IgD-negative memory B cell (primary cell): Measurements from ENCODE around the gene UBE2U. TPM values are rescaled to one million over a fixed set of nuclear protein-coding genes. Genes with fewer than 3 reads are reported as not detected.
"Not testable (repeated sequence)": the region's sequence is repeated elsewhere in the genome, so short reads cannot be mapped to it uniquely, and the experiment has no call there.

Source experiments
- H3K27ac Mint-ChIP-seq, 3 donors: one replicate each; pipeline ENCODE4 v1.8.0; 2020 to 2022; ENCODE audit warnings: mild to moderate bottlenecking in 3 of 3, mixed read lengths in 3 of 3, moderate library complexity in 1 of 3
- H3K27me3 Mint-ChIP-seq: one replicate; pipeline ENCODE4 v1.8.0; 2021; ENCODE audit warnings: mixed read lengths
- H3K36me3 Mint-ChIP-seq: one replicate; pipeline ENCODE4 v1.8.0; 2020; ENCODE audit warnings: mild to moderate bottlenecking, mixed read lengths
- H3K4me1 Mint-ChIP-seq, 3 donors: one replicate each; pipeline ENCODE4 v1.8.0; 2020 to 2022; ENCODE audit warnings: mixed read lengths in 3 of 3, mild to moderate bottlenecking in 1 of 3
- H3K4me3 Mint-ChIP-seq, 4 donors: one replicate each; pipeline ENCODE4 v1.8.0; 2020 to 2022; ENCODE audit warnings: mild to moderate bottlenecking in 4 of 4, mixed read lengths in 4 of 4, moderate library complexity in 3 of 4
- H3K9me3 Mint-ChIP-seq, 3 donors: one replicate each; pipeline ENCODE4 v1.8.0; 2020 to 2021; ENCODE audit warnings: mixed read lengths in 3 of 3, mild to moderate bottlenecking in 1 of 3
- polyA plus RNA-seq: library from polyadenylated mRNA; unstranded; fragments of 300-500 nt; fragmentation: Illumina TruSeq; gene quantifications from one replicate; pipeline ENCODE4 v1.2.3, GENCODE V29; 2021

Gene UBE2U
- polyA plus RNA-seq, 1 donor from 2014 or later = not detected

- Mint-ChIP-seq H3K9me3 (peaks cover 0 to 2% (median 1%) of the 10 kb centered on the region in 3 donors), H3K27ac (no peak overlapping the region), H3K4me1 (peaks cover 5 to 16% (median 13%) of the 10 kb centered on the region in 3 donors), H3K4me3 (no peak overlapping the region), H3K36me3 (no peaks in the 10 kb centered on the region), H3K27me3 (peaks cover 13% of the 10 kb centered on the region)
Measured at GRCh38 chr1:64241069-64241468, 37.6 kb downstream of the UBE2U start.

GRCh38 chr1:64242895-64243756 is 39.7 kb downstream of the UBE2U start:
- Mint-ChIP-seq H3K9me3 (peaks cover 0 to 2% (median 1%) of the 10 kb centered on the region in 3 donors), H3K4me1 (peaks cover 5 to 16% (median 13%) of the 10 kb centered on the region in 3 donors), H3K27ac (peak overlapping the region in 1 of 3 donors; percentile 46), H3K36me3 (no peaks in the 10 kb centered on the region), H3K27me3 (peaks cover 21% of the 10 kb centered on the region), H3K4me3 (peak overlapping the region in 3 of 4 donors; percentile 50 to 63 (median 55))

- Mint-ChIP-seq H3K4me1 (peaks cover 5 to 16% (median 13%) of the 10 kb centered on the region in 3 donors), H3K9me3 (peaks cover 0 to 2% (median 1%) of the 10 kb centered on the region in 3 donors), H3K27me3 (peaks cover 21% of the 10 kb centered on the region), H3K4me3 (peak overlapping the region in 1 of 4 donors; percentile 21), H3K27ac (peak overlapping the region in 1 of 3 donors; percentile 46), H3K36me3 (no peaks in the 10 kb centered on the region)
Measured at GRCh38 chr1:64243757-64244080, 40.3 kb downstream of the UBE2U start.

- H3K27me3 Mint-ChIP-seq = peaks cover 21% of the 10 kb centered on the region
- H3K27ac Mint-ChIP-seq = no peak overlapping the region
- peaks cover 5 to 16% (median 13%) of the 10 kb centered on the region in 3 donors for H3K4me1 Mint-ChIP-seq
- no peaks in the 10 kb centered on the region for H3K36me3 Mint-ChIP-seq
- H3K9me3 Mint-ChIP-seq = peaks cover 0 to 2% (median 0%) of the 10 kb centered on the region in 3 donors
- peak overlapping the region in 3 of 4 donors; percentile 38 to 47 (median 43) for H3K4me3 Mint-ChIP-seq
Measured at GRCh38 chr1:64245495-64245894, 42.1 kb downstream of the UBE2U start.

GRCh38 chr1:64246294-64246917 is 43.0 kb downstream of the UBE2U start:
- no peaks in the 10 kb centered on the region for H3K36me3 Mint-ChIP-seq
- no peak overlapping the region for H3K27ac Mint-ChIP-seq

GRCh38 chr1:64248065-64248464 is 44.6 kb downstream of the UBE2U start:
- Mint-ChIP-seq H3K4me3 (no peak overlapping the region), H3K36me3 (no peaks in the 10 kb centered on the region), H3K4me1 (peaks cover 5 to 16% (median 12%) of the 10 kb centered on the region in 3 donors), H3K27ac (no peak overlapping the region), H3K27me3 (peaks cover 21% of the 10 kb centered on the region), H3K9me3 (peaks cover 0 to 2% (median 0%) of the 10 kb centered on the region in 3 donors)

More at GRCh38 chr1:64246294-64246917, 43.0 kb downstream of the UBE2U start:
- H3K9me3 Mint-ChIP-seq = peaks cover 0 to 2% (median 0%) of the 10 kb centered on the region in 3 donors
- H3K4me3 Mint-ChIP-seq = no peak overlapping the region
- H3K27me3 Mint-ChIP-seq = peaks cover 21% of the 10 kb centered on the region
- peaks cover 5 to 16% (median 13%) of the 10 kb centered on the region in 3 donors for H3K4me1 Mint-ChIP-seq

- not testable (repeated sequence) for H3K9me3 Mint-ChIP-seq, H3K4me1 Mint-ChIP-seq, H3K27ac Mint-ChIP-seq, H3K36me3 Mint-ChIP-seq, H3K4me3 Mint-ChIP-seq
- H3K27me3 Mint-ChIP-seq = peaks cover 12% of the 10 kb centered on the region
Measured at GRCh38 chr1:64250472-64250871, 47.0 kb downstream of the UBE2U start.

- no peaks in the 10 kb centered on the region for H3K4me1 Mint-ChIP-seq
- peaks cover 2 to 8% (median 3%) of the 10 kb centered on the region in 3 donors for H3K9me3 Mint-ChIP-seq
- no peak overlapping the region for H3K27ac Mint-ChIP-seq
- no peak overlapping the region for H3K4me3 Mint-ChIP-seq
- H3K36me3 Mint-ChIP-seq = no peaks in the 10 kb centered on the region
- peaks cover 12% of the 10 kb centered on the region for H3K27me3 Mint-ChIP-seq
Measured at GRCh38 chr1:64251971-64252370, 48.5 kb downstream of the UBE2U start.

GRCh38 chr1:64257233-64257632 is 53.8 kb downstream of the UBE2U start:
- H3K4me1 Mint-ChIP-seq, H3K36me3 Mint-ChIP-seq, H3K27me3 Mint-ChIP-seq, H3K9me3 Mint-ChIP-seq, H3K27ac Mint-ChIP-seq, H3K4me3 Mint-ChIP-seq: not testable (repeated sequence)

- H3K4me1 Mint-ChIP-seq, H3K36me3 Mint-ChIP-seq, H3K9me3 Mint-ChIP-seq, H3K27me3 Mint-ChIP-seq, H3K27ac Mint-ChIP-seq, H3K4me3 Mint-ChIP-seq: not testable (repeated sequence)
Measured at GRCh38 chr1:64258444-64258843, 55.0 kb downstream of the UBE2U start.

GRCh38 chr1:64263335-64263734 is 59.9 kb downstream of the UBE2U start:
- Mint-ChIP-seq H3K4me1 (no peaks in the 10 kb centered on the region), H3K27ac (no peak overlapping the region), H3K36me3 (no peaks in the 10 kb centered on the region), H3K4me3 (no peak overlapping the region), H3K9me3 (no peaks in the 10 kb centered on the region), H3K27me3 (peaks cover 12% of the 10 kb centered on the region)

GRCh38 chr1:64263856-64264255 is 60.4 kb downstream of the UBE2U start:
- H3K27me3 Mint-ChIP-seq = peaks cover 12% of the 10 kb centered on the region
- H3K27ac Mint-ChIP-seq = no peak overlapping the region
- H3K36me3 Mint-ChIP-seq = no peaks in the 10 kb centered on the region
- no peaks in the 10 kb centered on the region for H3K9me3 Mint-ChIP-seq
- no peaks in the 10 kb centered on the region for H3K4me1 Mint-ChIP-seq
- H3K4me3 Mint-ChIP-seq = no peak overlapping the region

GRCh38 chr1:64265141-64265540 is 61.7 kb downstream of the UBE2U start:
- Mint-ChIP-seq H3K27me3 (peaks cover 12% of the 10 kb centered on the region), H3K9me3 (no peaks in the 10 kb centered on the region)

GRCh38 chr1:64266991-64267390 is 63.6 kb downstream of the UBE2U start:
- no peaks in the 10 kb centered on the region for H3K9me3 Mint-ChIP-seq
- H3K27ac Mint-ChIP-seq = no peak overlapping the region
- no peaks in the 10 kb centered on the region for H3K36me3 Mint-ChIP-seq
- no peak overlapping the region for H3K4me3 Mint-ChIP-seq
- peaks cover 0 to 1% (median 0%) of the 10 kb centered on the region in 3 donors for H3K4me1 Mint-ChIP-seq
- peaks cover 15% of the 10 kb centered on the region for H3K27me3 Mint-ChIP-seq

More at GRCh38 chr1:64265141-64265540, 61.7 kb downstream of the UBE2U start:
- H3K4me1 Mint-ChIP-seq = peaks cover 0 to 1% (median 0%) of the 10 kb centered on the region in 3 donors
- no peak overlapping the region for H3K4me3 Mint-ChIP-seq
- H3K27ac Mint-ChIP-seq = no peak overlapping the region
- H3K36me3 Mint-ChIP-seq = no peaks in the 10 kb centered on the region
